ENCODE results near the gene STARD5.

DNA sequence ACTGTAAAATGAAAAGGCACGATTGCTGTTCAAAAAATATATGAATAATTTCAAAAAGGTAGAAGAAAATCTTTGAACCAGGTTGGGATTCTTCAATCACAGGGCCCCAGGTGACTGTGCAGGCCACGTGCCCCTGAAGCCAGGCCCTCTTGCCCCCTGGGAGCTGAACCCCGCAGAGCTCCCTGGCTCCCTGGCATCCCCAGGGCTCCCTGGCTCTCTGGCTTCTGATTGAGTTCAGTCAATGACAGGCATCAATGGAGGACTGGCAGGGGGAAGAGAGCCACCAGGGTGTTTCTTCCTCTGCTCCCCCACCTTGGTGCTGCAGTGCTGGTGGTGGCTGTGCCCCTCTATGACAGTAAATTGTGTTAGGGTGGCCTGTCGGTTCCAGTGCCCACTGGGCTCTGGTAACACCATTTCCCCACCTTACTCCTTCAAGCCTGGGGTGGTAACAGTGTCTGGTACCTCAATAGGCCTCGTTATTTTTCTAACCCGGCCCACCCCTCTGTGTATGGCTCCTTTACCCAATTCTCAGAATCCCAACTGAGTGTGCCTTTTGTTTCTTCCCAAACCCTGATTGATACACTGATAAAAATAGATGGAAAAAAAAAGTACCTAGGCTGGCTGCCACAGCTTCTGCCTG lies 62.6 kb downstream of the STARD5 start:
- TF ChIP-seq POLR2AphosphoS5 (IDR thresholded peaks at IDR 0.05) (no peak), POLR2A (IDR thresholded peaks at IDR 0.05) (no peak), EP300 (IDR thresholded peaks at IDR 0.05) (no peak)
- TF ChIP-seq, protein P1, sequence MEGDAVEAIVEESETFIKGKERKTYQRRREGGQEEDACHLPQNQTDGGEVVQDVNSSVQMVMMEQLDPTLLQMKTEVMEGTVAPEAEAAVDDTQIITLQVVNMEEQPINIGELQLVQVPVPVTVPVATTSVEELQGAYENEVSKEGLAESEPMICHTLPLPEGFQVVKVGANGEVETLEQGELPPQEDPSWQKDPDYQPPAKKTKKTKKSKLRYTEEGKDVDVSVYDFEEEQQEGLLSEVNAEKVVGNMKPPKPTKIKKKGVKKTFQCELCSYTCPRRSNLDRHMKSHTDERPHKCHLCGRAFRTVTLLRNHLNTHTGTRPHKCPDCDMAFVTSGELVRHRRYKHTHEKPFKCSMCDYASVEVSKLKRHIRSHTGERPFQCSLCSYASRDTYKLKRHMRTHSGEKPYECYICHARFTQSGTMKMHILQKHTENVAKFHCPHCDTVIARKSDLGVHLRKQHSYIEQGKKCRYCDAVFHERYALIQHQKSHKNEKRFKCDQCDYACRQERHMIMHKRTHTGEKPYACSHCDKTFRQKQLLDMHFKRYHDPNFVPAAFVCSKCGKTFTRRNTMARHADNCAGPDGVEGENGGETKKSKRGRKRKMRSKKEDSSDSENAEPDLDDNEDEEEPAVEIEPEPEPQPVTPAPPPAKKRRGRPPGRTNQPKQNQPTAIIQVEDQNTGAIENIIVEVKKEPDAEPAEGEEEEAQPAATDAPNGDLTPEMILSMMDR (IDR thresholded peaks at IDR 0.05), result no peak
